Natural killer cell (primary cell): ENCODE results near the gene SCAF11. TPM values are rescaled to one million over a fixed set of nuclear protein-coding genes. Genes with fewer than 3 reads are reported as not detected.

Experiments used
- ATAC-seq, 3 donors: fragments of 150-1000 bp in 2 of 3; fragments of 200-7000 bp in 1 of 3; cut with Tn5 transposase; 1 replicate in 1 of 3; 2 replicates in 2 of 3; pipeline ENCODE4 v1.10.0; 2021; ENCODE audit warnings: mild to moderate bottlenecking in 2 of 3, moderate library complexity in 2 of 3
- DNase-seq, 2 donors: peaks; one replicate each; pipeline versions ENCODE4 v3.0.0 to v3.0.0-alpha.2; 2013 to 2021; ENCODE audit warnings: mixed read lengths in 1 of 2
- H3K27ac ChIP-seq: one replicate; pipeline ENCODE4 v1.5.1; 2013; ENCODE audit warnings: mild to moderate bottlenecking, low read length
- H3K27me3 ChIP-seq: one replicate; pipeline ENCODE4 v1.6.1; 2013; ENCODE audit warnings: low read length; ENCODE audit not compliant: control insufficient read depth, insufficient read depth
- H3K36me3 ChIP-seq: one replicate; pipeline ENCODE4 v1.6.1; 2013; ENCODE audit warnings: low read length; ENCODE audit not compliant: control insufficient read depth, insufficient read depth
- H3K4me1 ChIP-seq: one replicate; pipeline ENCODE4 v1.6.1; 2013; ENCODE audit warnings: low read length; ENCODE audit not compliant: control insufficient read depth, insufficient read depth
- H3K4me3 ChIP-seq: one replicate; pipeline ENCODE4 v1.5.1; 2013; ENCODE audit warnings: low read length
- H3K9me3 ChIP-seq: one replicate; pipeline ENCODE4 v1.6.1; 2013; ENCODE audit warnings: low read length; ENCODE audit not compliant: control insufficient read depth, insufficient read depth
- H3K27ac Mint-ChIP-seq, 2 donors: one replicate each; pipeline ENCODE4 v1.8.0; 2022; ENCODE audit warnings: mild to moderate bottlenecking in 2 of 2, mixed read lengths in 2 of 2, moderate library complexity in 1 of 2
- H3K27me3 Mint-ChIP-seq, 2 donors: one replicate each; pipeline ENCODE4 v1.8.0; 2022; ENCODE audit warnings: low read depth in 2 of 2, mixed read lengths in 2 of 2
- H3K36me3 Mint-ChIP-seq: one replicate; pipeline ENCODE4 v1.8.0; 2022; ENCODE audit warnings: mixed read lengths
- H3K4me1 Mint-ChIP-seq, 2 donors: one replicate each; pipeline ENCODE4 v1.8.0; 2022; ENCODE audit warnings: mixed read lengths in 2 of 2
- H3K4me3 Mint-ChIP-seq: one replicate; pipeline ENCODE4 v1.8.0; 2022; ENCODE audit warnings: mild to moderate bottlenecking, moderate library complexity, mixed read lengths
- H3K9me3 Mint-ChIP-seq, 2 donors: one replicate each; pipeline ENCODE4 v1.8.0; 2022; ENCODE audit warnings: mixed read lengths in 2 of 2
- WGBS: methylation state at CpG from one replicate; pipeline ENCODE4 v1.1.7; 2013; ENCODE audit warnings: missing lambda C conversion rate; ENCODE audit not compliant: insufficient coverage; 5-methylcytosine and 5-hydroxymethylcytosine counted together
- intact Hi-C: fragments of 100-400 bp; cut with micrococcal nuclease; formaldehyde crosslinking; loops from one replicate; pipeline ENCODE4 v1.14.2; 2022
- total RNA-seq, 4 donors: library from RNA; stranded (reverse); fragments of 120-200 nt in 1 of 4; gene quantifications; one replicate each; pipeline versions ENCODE4 v1.2.3 to v1.2.4, GENCODE V29; 2013 to 2022
- TF ChIP-seq, protein P1 (sequence below): fragments of 200-600 bp; IDR thresholded peaks from one replicate; pipeline ENCODE4 v1.8.0; 2022; ENCODE audit warnings: antibody characterized with exemption

SCAF11 gene
- total RNA-seq, 3 donors from 2014 or later (not counting 1 experiment from before 2014, with no cell fraction given): 208 to 232 (median 220) TPM

DNA sequence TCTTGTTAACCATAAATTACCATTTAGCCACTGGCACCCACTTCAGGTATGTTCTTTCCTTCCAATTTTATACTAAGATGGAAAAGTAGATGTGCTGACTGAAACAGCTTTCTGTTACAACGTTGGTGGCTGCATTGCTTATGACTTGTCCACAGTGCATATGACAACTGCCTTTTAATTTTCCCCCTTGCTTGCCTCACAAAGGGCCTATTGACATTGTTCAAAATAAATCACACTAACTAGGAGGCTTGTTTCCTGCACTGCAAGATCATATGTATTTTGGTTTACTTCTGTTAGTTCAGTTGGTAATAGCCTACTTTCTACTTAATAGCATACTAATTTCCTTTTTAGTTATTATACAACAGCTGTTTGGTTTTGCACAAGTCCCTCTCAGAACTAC lies 55.4 kb downstream of the SCAF11 start:
- peaks cover 44% of the 10 kb centered on the region for H3K36me3 ChIP-seq
- H3K27me3 ChIP-seq: no peaks in the 10 kb centered on the region
- no peak overlapping the region for H3K4me3 ChIP-seq
- 100% methylated on average over 1 of the region's 1 CpG for WGBS
- DNase-seq (no peak), ATAC-seq (no peak)
- TF ChIP-seq, protein P1, sequence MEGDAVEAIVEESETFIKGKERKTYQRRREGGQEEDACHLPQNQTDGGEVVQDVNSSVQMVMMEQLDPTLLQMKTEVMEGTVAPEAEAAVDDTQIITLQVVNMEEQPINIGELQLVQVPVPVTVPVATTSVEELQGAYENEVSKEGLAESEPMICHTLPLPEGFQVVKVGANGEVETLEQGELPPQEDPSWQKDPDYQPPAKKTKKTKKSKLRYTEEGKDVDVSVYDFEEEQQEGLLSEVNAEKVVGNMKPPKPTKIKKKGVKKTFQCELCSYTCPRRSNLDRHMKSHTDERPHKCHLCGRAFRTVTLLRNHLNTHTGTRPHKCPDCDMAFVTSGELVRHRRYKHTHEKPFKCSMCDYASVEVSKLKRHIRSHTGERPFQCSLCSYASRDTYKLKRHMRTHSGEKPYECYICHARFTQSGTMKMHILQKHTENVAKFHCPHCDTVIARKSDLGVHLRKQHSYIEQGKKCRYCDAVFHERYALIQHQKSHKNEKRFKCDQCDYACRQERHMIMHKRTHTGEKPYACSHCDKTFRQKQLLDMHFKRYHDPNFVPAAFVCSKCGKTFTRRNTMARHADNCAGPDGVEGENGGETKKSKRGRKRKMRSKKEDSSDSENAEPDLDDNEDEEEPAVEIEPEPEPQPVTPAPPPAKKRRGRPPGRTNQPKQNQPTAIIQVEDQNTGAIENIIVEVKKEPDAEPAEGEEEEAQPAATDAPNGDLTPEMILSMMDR: no peak
- H3K9me3 ChIP-seq: no peaks in the 10 kb centered on the region
- Mint-ChIP-seq H3K4me1 (peaks cover 14 to 17% of the 10 kb centered on the region in 2 donors), H3K9me3 (no peaks in the 10 kb centered on the region), H3K27ac (peak overlapping the region; percentile 16 to 62), H3K4me3 (no peak overlapping the region), H3K27me3 (no peaks in the 10 kb centered on the region), H3K36me3 (no peaks in the 10 kb centered on the region)
- no peaks in the 10 kb centered on the region for H3K4me1 ChIP-seq
- intact Hi-C loops: no loop called here
- no peak overlapping the region for H3K27ac ChIP-seq

DNA sequence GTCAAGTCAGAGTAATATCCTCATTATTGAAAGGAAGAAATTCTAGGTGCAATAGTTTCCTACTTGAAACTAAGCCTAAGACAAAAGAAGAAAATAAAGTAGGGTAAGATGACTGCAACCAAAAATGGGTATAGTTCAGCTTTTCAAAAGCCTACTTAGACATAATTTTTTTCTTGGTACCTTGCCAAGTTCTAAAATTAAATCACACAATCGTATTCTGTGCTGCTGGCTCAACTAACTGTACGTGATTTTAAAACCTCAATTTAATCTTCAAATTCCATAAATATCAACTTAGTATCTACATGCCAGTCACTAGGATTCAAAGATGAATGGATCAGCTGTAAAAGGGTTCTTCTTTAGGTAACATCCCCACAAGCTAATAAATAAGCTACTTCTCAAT lies 56.9 kb downstream of the SCAF11 start:
- Mint-ChIP-seq H3K27ac (peak overlapping the region; percentile 20 to 26), H3K36me3 (peaks cover 1% of the 10 kb centered on the region), H3K4me1 (peaks cover 14 to 17% of the 10 kb centered on the region in 2 donors), H3K4me3 (no peak overlapping the region), H3K27me3 (no peaks in the 10 kb centered on the region), H3K9me3 (no peaks in the 10 kb centered on the region)
- peaks cover 47% of the 10 kb centered on the region for H3K36me3 ChIP-seq
- H3K27me3 ChIP-seq: no peaks in the 10 kb centered on the region
- intact Hi-C loops: no loop called here
- 68% methylated on average over 2 of the region's 2 CpGs for WGBS
- H3K27ac ChIP-seq: no peak overlapping the region
- H3K4me3 ChIP-seq: no peak overlapping the region
- ATAC-seq (no peak), DNase-seq (no peak)
- no peaks in the 10 kb centered on the region for H3K4me1 ChIP-seq
- no peaks in the 10 kb centered on the region for H3K9me3 ChIP-seq
- TF ChIP-seq, protein P1: no peak

DNA sequence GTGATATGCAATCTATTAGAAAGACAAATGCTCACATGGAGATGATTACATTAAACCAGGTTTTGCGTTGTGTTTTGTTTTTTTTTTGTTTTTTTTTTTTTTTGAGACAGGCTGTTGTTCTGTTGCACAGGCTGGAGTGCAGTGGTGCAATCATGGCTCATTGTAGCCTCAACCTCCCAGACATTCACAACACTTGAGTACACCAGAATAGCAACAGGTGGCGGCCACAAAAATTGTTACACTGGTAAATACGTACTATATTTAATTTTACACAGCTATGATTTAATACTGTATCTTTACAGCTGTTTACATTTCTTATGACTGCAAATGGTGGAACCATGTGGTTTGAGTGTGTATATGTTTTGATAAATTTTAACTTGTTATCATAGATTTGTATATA lies 60.0 kb downstream of the SCAF11 start:
- DNase-seq (no peak), ATAC-seq (no peak)
- 100% methylated on average over 2 of the region's 3 CpGs for WGBS
- Histone ChIP-seq H3K27ac (no peak overlapping the region), H3K4me3 (no peak overlapping the region), H3K4me1 (no peaks in the 10 kb centered on the region), H3K9me3 (no peaks in the 10 kb centered on the region), H3K27me3 (no peaks in the 10 kb centered on the region), H3K36me3 (peaks cover 69% of the 10 kb centered on the region)
- H3K27ac Mint-ChIP-seq: peak overlapping the region in 1 of 2 donors; percentile 18
- no peaks in the 10 kb centered on the region for H3K27me3 Mint-ChIP-seq
- H3K9me3 Mint-ChIP-seq: no peaks in the 10 kb centered on the region
- peaks cover 9 to 10% of the 10 kb centered on the region in 2 donors for H3K4me1 Mint-ChIP-seq
- H3K4me3 Mint-ChIP-seq: no peak overlapping the region
- peaks cover 26% of the 10 kb centered on the region for H3K36me3 Mint-ChIP-seq
- intact Hi-C loops: no loop called here
- TF ChIP-seq, protein P1: no peak

DNA sequence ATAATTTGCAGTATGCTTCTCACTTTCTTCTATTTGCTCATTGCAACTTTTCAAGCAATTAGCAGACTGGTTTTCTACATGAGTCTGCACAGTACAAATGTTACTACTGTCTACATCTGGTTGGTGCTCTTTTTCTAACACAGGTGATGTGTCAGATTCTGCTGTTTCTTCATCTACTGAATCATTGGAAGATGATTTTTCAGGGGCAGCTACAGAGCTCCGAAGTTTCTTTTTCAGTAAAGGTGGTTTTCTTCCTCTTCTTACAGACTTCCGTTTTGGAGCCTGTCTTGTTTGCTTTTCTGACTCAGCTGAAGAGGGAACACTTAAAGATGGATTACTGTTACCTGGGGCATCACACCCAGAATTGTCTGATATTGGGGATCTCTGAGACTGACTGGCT lies 62.1 kb downstream of the SCAF11 start:
- Histone ChIP-seq H3K27ac (no peak overlapping the region), H3K4me1 (no peaks in the 10 kb centered on the region), H3K4me3 (no peak overlapping the region), H3K9me3 (no peaks in the 10 kb centered on the region), H3K27me3 (no peaks in the 10 kb centered on the region), H3K36me3 (peaks cover 87% of the 10 kb centered on the region)
- H3K27me3 Mint-ChIP-seq: no peaks in the 10 kb centered on the region
- 80% methylated on average over 2 of the region's 2 CpGs for WGBS
- peaks cover 9 to 10% of the 10 kb centered on the region in 2 donors for H3K4me1 Mint-ChIP-seq
- DNase-seq (no peak), ATAC-seq (no peak)
- TF ChIP-seq, protein P1: no peak
- no peak overlapping the region for H3K4me3 Mint-ChIP-seq
- H3K9me3 Mint-ChIP-seq: no peaks in the 10 kb centered on the region
- intact Hi-C loops: no loop called here
- peak overlapping the region; percentile 10 to 44 for H3K27ac Mint-ChIP-seq
- peaks cover 26% of the 10 kb centered on the region for H3K36me3 Mint-ChIP-seq
